Measurements from ENCODE around the gene LPIN3.
A peak's percentile ranks its signal among the peaks of the same experiment; 100 is the strongest.

Gene LPIN3

DNA sequence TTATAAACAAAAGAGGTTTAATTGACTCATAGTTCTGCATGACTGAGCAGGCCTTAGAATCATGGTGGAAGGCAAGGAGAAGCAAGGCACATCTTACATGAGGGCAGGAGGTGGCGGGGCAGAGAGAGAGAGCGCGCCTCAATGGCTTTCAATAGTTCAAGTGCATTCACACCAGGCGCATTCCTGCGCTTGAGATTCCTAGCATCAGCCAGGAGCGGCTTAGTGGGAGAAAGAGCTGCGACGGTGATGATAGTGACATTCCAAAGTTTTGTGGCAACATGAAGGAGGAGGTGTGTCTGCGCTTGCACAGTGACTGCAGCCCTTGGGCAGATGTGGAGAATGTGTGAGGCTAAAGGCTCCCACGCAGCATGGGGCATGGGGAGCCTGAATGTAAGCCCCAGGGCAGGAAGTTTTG lies 51.0 kb downstream of the LPIN3 start:
- TF ChIP-seq CTCF (IDR thresholded peaks at IDR 0.05; ENCODE audit: low read depth, low read length) = no peak
- no peak overlapping the region for H3K4me3 ChIP-seq (replicated peaks in 1 of 2; ENCODE audit: low read depth in 2 of 2, low read length in 2 of 2)
- DNase-seq (ENCODE audit: low read depth in 2 of 2) = no peak

DNA sequence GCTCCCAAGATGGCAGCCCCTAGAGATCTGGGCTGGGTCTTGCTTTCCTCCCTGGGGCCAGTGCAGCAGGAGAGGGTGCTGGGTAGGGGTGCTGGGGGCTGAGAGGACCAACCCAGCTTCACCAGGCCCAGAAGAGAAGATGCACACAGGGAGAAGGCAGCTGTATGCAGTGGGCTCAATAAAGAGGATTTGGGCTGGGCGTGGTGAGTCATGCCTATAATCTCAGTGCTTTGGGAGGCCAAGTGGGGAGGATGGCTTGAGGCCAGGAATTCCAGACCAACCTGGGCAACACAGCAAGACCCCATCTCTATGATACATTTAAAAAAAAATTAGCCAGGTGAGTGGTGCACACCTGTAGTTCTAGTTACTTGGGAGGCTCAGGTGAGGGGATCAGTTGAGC lies 51.7 kb downstream of the LPIN3 start:
- H3K4me3 ChIP-seq (replicated peaks in 1 of 2; ENCODE audit: low read depth in 2 of 2, low read length in 2 of 2) = no peak overlapping the region
- no peak for TF ChIP-seq CTCF (IDR thresholded peaks at IDR 0.05; ENCODE audit: low read depth, low read length)
- no peak for DNase-seq (ENCODE audit: low read depth in 2 of 2)

GRCh38 chr20:41392871-41393704 lies 52.5 kb downstream of the LPIN3 start:
- no peak overlapping the region for H3K4me3 ChIP-seq (replicated peaks in 1 of 2; ENCODE audit: low read depth in 2 of 2, low read length in 2 of 2)
- peak in 1 of 2 donors; percentile 79 for DNase-seq (ENCODE audit: low read depth in 2 of 2)
- TF ChIP-seq CTCF (IDR thresholded peaks at IDR 0.05; ENCODE audit: low read depth, low read length) = no peak

GRCh38 chr20:41393705-41394066 lies 53.1 kb downstream of the LPIN3 start:
- TF ChIP-seq CTCF (IDR thresholded peaks at IDR 0.05; ENCODE audit: low read depth, low read length) = no peak

DNA sequence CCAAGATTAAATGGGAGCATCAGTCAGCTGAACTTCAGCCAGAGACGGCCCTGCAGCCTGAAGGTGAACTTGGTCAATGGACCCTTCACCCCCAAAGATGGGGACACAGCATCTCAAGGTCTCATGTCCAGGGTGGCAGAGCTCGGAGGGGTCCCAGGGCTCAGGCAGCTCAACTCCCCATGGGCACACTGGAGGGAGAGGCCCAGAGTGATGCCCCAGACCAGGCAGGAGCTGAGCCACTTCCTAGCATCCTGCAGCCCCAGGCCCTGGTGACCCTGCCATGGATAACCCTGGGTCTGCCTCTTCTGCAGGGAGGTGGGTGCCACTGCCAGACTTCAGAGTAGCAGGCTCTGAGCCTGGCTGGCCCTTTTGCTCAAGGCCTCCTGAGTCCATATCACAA lies 53.5 kb downstream of the LPIN3 start:
- TF ChIP-seq CTCF (IDR thresholded peaks at IDR 0.05; ENCODE audit: low read depth, low read length) = no peak
- H3K4me3 ChIP-seq (replicated peaks in 1 of 2; ENCODE audit: low read depth in 2 of 2, low read length in 2 of 2) = no peak overlapping the region
- no peak for DNase-seq (ENCODE audit: low read depth in 2 of 2)

More at GRCh38 chr20:41393705-41394066, 53.1 kb downstream of the LPIN3 start:
- no peak overlapping the region for H3K4me3 ChIP-seq (replicated peaks in 1 of 2; ENCODE audit: low read depth in 2 of 2, low read length in 2 of 2)
- no peak for DNase-seq (ENCODE audit: low read depth in 2 of 2)

GRCh38 chr20:41394931-41395666 lies 54.5 kb downstream of the LPIN3 start:
- DNase-seq (ENCODE audit: low read depth in 2 of 2) = no peak
- no peak overlapping the region for H3K4me3 ChIP-seq (replicated peaks in 1 of 2; ENCODE audit: low read depth in 2 of 2, low read length in 2 of 2)
- TF ChIP-seq CTCF (IDR thresholded peaks at IDR 0.05; ENCODE audit: low read depth, low read length) = no peak
